COLO829 (cell line): Measurements from ENCODE around the gene OR13J1.

Source experiments
- DNase-seq: peaks from one replicate; pipeline ENCODE4 v3.0.0; 2012; ENCODE audit warnings: low spot score

The OR13J1 gene

GRCh38 chr9:35859310-35859989, 10.8 kb downstream of the OR13J1 start:
- DNase-seq, result no peak

GRCh38 chr9:35858458-35858857, 11.7 kb downstream of the OR13J1 start:
- DNase-seq, result no peak

DNA sequence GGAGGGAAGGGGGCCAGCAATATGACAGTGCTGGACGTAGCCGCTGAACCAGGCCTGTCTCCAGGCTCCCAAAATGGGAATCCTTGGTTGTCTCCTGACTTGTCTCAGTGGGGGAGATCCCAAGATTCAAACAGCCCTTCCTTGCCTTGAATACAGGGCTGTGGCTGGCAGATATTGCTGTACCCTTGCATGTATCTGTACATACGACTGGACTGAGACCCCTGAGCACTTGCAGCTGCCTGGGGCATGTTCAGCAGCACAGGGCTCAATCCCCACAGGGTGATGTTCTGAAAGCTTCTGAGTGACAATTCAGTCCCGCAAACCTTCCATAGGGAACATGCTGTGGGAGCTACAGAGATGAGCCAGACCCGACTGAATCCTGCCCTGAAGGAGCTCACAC, 13.3 kb downstream of the OR13J1 start:
- no peak for DNase-seq

- no peak for DNase-seq
These were observed 14.0 kb downstream of the OR13J1 start for GRCh38 chr9:35856206-35856605.

- no peak for DNase-seq
These were observed 16.0 kb downstream of the OR13J1 start for GRCh38 chr9:35854091-35854762.

DNA sequence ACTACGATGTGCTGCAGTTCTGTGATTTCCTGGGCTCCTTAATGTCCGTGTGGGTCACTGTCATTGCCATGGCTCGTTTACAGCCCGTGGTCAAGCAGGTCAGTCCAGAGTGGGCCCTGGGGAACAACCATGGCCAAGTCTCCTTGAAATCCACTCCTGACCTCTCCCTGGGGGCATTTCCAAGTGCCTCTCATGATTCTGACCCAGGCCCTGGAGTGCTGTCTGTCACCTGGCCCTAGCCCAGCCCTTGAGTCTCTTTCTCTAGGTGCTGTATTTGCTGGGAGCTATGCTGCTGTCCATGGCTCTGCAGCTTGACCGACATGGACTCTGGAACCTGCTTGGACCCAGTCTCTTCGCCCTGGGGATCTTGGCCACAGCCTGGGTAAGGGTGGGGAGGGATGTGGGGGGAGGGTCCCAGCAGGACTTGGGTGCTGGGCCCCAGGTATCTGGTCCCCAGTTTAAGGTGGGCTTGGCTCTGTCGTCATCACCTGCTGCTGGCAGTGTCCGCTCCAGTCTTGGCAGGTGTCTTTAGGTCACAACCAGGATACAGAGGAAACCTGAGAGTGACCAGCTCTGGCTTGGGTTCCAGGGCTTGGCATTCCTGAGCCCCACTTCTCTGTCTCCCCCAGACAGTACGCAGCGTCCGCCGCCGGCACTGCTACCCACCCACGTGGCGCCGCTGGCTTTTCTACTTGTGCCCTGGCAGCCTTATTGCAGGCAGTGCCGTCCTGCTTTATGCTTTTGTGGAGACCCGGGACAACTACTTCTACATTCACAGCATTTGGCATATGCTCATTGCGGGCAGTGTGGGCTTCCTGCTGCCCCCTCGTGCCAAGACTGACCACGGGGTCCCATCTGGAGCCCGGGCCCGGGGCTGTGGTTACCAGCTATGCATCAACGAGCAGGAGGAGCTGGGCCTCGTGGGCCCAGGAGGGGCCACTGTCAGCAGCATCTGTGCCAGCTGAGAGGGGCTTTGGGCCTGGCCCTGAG, 17.0 kb downstream of the OR13J1 start:
- no peak for DNase-seq

GRCh38 chr9:35852267-35852815, 17.9 kb downstream of the OR13J1 start:
- DNase-seq, result no peak

GRCh38 chr9:35847792-35848572, 22.2 kb downstream of the OR13J1 start:
- no peak for DNase-seq

DNA sequence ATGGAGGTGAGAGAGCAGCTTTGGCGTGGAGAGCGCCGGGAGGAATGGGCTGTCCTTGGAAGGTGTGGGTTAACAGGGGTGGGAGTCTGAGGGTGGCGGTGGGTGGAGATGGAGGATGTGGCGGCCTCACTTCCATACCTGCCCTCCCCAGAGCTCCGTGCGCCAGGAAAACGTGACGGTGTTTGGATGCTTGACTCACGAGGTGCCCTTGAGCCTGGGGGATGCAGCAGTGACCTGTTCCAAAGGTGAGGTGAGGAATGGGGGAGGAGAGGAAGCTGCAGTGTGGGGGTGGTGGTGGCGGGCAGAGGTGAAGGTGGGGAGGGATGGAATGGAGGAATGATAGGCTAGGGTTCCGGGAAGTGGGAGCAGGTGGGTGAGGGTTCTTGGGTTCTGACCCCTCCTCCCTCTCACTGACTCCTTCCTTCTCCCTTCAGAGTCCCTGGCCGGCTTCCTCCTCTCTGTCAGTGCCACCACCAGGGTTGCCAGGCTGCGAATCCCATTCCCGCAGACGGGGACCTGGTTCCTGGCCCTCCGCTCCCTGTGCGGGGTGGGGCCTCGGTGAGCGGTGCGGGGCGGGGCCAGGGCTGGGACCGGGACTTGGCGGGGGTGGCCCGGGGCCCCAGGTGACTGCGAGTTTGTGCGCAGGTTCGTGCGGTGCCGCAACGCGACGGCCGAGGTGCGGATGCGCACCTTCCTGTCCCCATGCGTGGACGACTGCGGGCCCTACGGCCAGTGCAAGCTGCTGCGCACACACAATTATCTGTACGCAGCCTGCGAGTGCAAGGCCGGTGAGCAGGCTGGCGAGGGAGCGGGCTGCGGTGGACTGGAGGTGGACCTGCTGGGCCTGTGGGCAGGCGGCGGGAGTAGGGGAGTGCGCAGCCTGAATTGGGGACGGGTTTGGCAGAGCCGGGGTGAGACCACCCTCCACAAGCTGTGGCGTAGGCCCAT, 24.1 kb downstream of the OR13J1 start:
- no peak for DNase-seq

GRCh38 chr9:35844628-35845270, 25.5 kb downstream of the OR13J1 start:
- DNase-seq, result peak; percentile 96

DNA sequence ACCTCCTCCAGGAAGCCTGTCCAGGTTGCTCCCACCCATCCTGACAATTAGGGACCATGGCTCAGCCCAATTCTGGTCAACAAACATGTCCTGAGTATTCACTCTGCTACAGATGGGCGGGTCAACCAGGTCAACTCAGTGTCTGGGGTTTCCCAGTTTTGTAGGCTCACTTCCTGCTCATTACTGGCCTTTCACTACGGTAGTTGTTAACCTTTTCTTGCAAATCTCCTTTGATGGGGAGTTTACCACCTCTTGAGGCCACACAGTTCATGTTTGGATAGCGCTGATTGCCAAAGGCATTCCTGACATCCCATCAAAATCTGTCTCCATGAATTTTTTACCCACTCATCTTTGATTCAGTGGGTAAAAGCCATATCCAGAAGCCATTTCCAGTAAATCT, 27.4 kb downstream of the OR13J1 start:
- no peak for DNase-seq

GRCh38 chr9:35842020-35842745, 28.0 kb downstream of the OR13J1 start:
- DNase-seq, result no peak

DNA sequence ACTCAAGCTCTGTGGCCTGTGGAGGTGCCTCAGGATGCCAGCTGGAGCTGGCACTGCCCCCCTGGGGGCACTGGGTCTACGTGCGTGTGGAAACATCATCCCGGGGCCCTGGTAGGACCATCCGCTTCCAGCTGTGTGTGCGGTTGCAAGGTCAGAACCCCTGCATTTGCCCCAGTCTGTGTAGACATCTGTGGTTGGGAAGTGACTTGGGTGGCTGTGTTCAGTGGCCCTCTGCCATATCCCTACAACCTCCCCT, 28.6 kb downstream of the OR13J1 start:
- no peak for DNase-seq

DNA sequence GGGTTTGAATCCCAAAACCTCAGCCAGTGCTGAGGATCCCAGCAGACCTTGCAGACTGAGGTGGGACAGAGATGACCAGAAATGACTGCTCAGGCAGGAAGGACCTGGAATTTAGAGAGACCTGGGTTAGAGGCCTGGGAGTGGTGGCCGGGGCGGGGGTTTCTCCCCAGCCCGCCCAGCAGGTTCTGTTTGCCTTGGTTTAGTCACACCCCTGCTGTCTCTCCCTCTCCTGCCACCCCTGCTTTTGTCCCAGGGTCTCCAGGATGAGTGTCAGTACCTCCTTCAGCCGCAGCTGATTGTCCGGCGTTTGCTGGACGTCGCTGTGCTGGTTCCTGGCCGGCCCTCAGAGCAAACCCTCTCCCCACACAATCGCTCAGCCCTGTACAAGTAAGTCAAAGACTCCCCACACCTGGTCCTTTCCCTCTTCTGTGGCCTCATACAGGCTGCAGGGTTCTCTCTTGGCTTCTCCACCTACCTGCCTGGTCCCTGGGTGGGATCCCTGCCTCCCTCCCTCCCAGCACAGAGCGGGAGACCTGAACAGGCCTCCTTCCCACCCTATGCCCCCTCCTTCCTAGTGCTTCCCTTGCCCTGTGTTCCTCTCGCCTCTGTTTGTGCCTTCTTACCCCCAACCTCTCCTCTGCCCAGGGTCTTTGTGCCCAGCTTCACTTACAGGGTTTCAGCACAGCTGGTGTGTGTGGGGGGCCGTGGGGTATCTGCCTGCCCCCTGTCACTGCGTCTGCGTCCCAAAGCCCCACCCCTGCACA, 29.1 kb downstream of the OR13J1 start:
- no peak for DNase-seq

GRCh38 chr9:35839926-35840325, 30.3 kb downstream of the OR13J1 start:
- DNase-seq, result no peak

DNA sequence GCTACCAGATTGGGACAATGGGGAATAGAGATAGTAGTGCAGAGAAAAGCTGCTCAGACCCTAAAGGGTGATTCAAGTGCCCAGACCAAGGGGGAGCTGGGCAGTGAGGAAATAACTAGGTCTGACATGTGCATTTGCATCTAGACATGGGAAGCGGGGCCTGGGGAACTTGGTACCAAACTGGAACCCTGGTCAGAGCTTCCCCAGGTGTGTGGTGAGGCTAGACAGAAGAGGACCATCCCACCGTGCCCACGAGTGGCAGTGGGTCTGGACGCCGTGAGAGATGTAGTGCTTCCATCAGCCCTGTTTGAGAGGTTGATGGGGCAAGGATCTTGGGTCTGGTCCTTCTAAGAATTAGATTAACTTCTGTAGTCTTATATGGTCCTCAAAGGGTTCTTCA, 33.6 kb downstream of the OR13J1 start:
- no peak for DNase-seq

GRCh38 chr9:35835766-35836165, 34.4 kb downstream of the OR13J1 start:
- DNase-seq, result no peak

DNA sequence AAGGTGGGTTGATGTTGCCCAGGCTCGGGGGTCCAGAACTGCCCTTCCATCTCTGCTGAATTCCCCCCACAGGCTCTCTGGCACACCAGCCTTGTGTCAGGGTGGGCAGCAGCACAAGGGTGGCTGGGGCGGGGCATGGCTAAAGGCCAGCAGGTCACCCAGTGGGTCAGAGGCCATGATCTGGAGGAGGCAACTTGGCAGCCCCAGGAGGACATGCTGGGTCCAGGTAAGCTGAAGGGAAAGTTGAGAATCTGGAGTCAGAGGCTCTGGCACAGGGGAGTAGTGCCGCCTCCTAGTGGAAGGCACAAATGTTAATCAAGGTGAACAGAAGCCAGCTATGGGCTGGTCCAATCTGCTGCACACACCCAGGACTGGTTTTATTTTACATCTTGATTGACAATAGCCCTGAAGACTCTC, 35.0 kb downstream of the OR13J1 start:
- no peak for DNase-seq
